Neuronal stem cell (in vitro differentiated cells): Measurements from ENCODE around the gene MTA3.

Experiments
- DNase-seq: peaks from one replicate; pipeline ENCODE4 v3.0.0-alpha.2; 2013; ENCODE audit warnings: low spot score
- H2AFZ ChIP-seq: one replicate; pipeline ENCODE4 v1.6.1; 2013; ENCODE audit warnings: mild to moderate bottlenecking, low read length, inconsistent platforms
- H2AK5ac ChIP-seq: 2 replicates; pipeline ENCODE4 v1.6.1; 2013; ENCODE audit warnings: low read depth, mild to moderate bottlenecking, inconsistent platforms, low read length, moderate library complexity, mixed read lengths
- H2BK120ac ChIP-seq: 2 replicates; pipeline ENCODE4 v1.6.1; 2013; ENCODE audit warnings: low read depth, mild to moderate bottlenecking, inconsistent platforms, low read length, moderate library complexity, mixed read lengths
- H2BK12ac ChIP-seq: one replicate; pipeline ENCODE4 v1.6.1; 2013; ENCODE audit warnings: low read length, inconsistent platforms
- H2BK15ac ChIP-seq: 2 replicates; pipeline ENCODE4 v1.6.1; 2013; ENCODE audit warnings: mild to moderate bottlenecking, low read length, inconsistent platforms, mixed read lengths
- H2BK5ac ChIP-seq: one replicate; pipeline ENCODE4 v1.6.1; 2013; ENCODE audit warnings: inconsistent platforms, mild to moderate bottlenecking, low read length, moderate library complexity
- H3K14ac ChIP-seq: one replicate; pipeline ENCODE4 v1.6.1; 2013; ENCODE audit warnings: low read length, inconsistent platforms
- H3K18ac ChIP-seq: 2 replicates; pipeline ENCODE4 v1.6.1; 2013; ENCODE audit warnings: low read length, inconsistent platforms
- H3K23ac ChIP-seq: 2 replicates; pipeline ENCODE4 v1.6.1; 2013; ENCODE audit warnings: low read depth, mild to moderate bottlenecking, mixed read lengths, low read length, inconsistent platforms; ENCODE audit not compliant: poor library complexity
- H3K27ac ChIP-seq: replicated peaks from 3 replicates; pipeline ENCODE4 v1.5.1; 2013; ENCODE audit warnings: low read length, inconsistent platforms
- H3K27me3 ChIP-seq, 3 experiments: 2 replicates each; pipeline ENCODE4 v1.6.1; 2013; ENCODE audit warnings: low read length in 3 of 3, mild to moderate bottlenecking in 2 of 3, inconsistent platforms in 1 of 3, low read depth in 1 of 3, mixed read lengths in 1 of 3, moderate library complexity in 1 of 3; ENCODE audit not compliant: control insufficient read depth in 3 of 3, insufficient read depth in 3 of 3
- H3K36me3 ChIP-seq, 2 donors: replicated peaks in 1 of 2; 2 replicates each; pipeline ENCODE4 v1.6.1; 2013; ENCODE audit warnings: low read length in 2 of 2; ENCODE audit not compliant: control insufficient read depth in 2 of 2, insufficient read depth in 2 of 2
- H3K4ac ChIP-seq: 2 replicates; pipeline ENCODE4 v1.6.1; 2013; ENCODE audit warnings: inconsistent platforms, mild to moderate bottlenecking, low read length, moderate library complexity
- H3K4me1 ChIP-seq, 2 donors: 1 replicate in 1 of 2; 2 replicates in 1 of 2; pipeline ENCODE4 v1.6.1; 2013; ENCODE audit warnings: low read length in 2 of 2, low read depth in 1 of 2; ENCODE audit not compliant: control insufficient read depth in 2 of 2, insufficient read depth in 1 of 2
- H3K4me2 ChIP-seq: one replicate; pipeline ENCODE4 v1.6.1; 2013; ENCODE audit warnings: mild to moderate bottlenecking, low read length, inconsistent platforms; ENCODE audit not compliant: insufficient read depth, poor library complexity, severe bottlenecking
- H3K4me3 ChIP-seq, 2 donors: 2 replicates each; pipeline ENCODE4 v1.5.1; 2013; ENCODE audit warnings: low read length in 2 of 2, mild to moderate bottlenecking in 2 of 2, inconsistent platforms in 1 of 2, moderate library complexity in 1 of 2
- H3K79me1 ChIP-seq: one replicate; pipeline ENCODE4 v1.6.1; 2013; ENCODE audit warnings: low read depth, mild to moderate bottlenecking, inconsistent platforms, low read length, moderate library complexity
- H3K9ac ChIP-seq: one replicate; pipeline ENCODE4 v1.6.1; 2013; ENCODE audit warnings: mild to moderate bottlenecking, low read depth, low read length, inconsistent platforms; ENCODE audit not compliant: poor library complexity
- H3K9me3 ChIP-seq, 2 donors: replicated peaks in 1 of 2; 2 replicates each; pipeline versions ENCODE3 to v1.6.1; 2013; ENCODE audit warnings: low read length in 2 of 2, mild to moderate bottlenecking in 2 of 2, inconsistent platforms in 1 of 2, low read depth in 1 of 2, mixed read lengths in 1 of 2, moderate library complexity in 1 of 2; ENCODE audit not compliant: control insufficient read depth in 2 of 2, insufficient read depth in 1 of 2
- H4K8ac ChIP-seq: one replicate; pipeline ENCODE4 v1.6.1; 2013; ENCODE audit warnings: low read depth, mild to moderate bottlenecking, inconsistent platforms, low read length, moderate library complexity
- H4K91ac ChIP-seq: one replicate; pipeline ENCODE4 v1.6.1; 2013; ENCODE audit warnings: low read length, low read depth, mild to moderate bottlenecking, inconsistent platforms; ENCODE audit not compliant: poor library complexity
- WGBS, 2 donors: extraction: QIAGEN DNeasy Blood & Tissue Kit; methylation state at CpG; one replicate each; pipeline ENCODE4 v1.1.7; 2013; ENCODE audit warnings: missing lambda C conversion rate in 2 of 2, mixed read lengths in 1 of 2; ENCODE audit not compliant: insufficient read length in 2 of 2, insufficient replicate concordance in 1 of 2; ENCODE audit errors: extremely low coverage in 2 of 2; 5-methylcytosine and 5-hydroxymethylcytosine counted together

Gene MTA3

DNA sequence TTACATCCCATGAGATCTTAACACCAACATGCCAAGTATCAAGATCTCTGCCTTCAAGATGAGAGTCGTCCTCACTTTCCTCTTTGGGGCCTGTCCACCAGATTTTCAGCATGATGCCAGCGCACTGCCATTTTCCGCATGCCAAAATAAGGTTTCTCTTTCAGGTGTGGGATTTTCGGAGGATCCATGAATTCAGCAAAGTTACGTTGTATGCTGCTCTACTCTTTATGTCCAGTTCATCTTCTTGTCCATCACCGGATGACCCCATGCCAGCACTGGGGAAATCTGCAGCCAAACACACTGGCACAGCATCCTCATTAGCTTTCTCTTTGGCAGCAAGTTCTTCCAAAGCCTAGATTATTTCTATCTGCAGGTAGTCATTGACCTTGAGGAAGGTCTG lies 228.8 kb downstream of the MTA3 start:
- Histone ChIP-seq H3K27me3 (no peaks in the 10 kb centered on the region), H3K9me3 (peaks cover 3 to 9% of the 10 kb centered on the region in 2 donors), H2BK12ac (no peak overlapping the region), H4K91ac (no peak overlapping the region), H2BK5ac (no peak overlapping the region), H3K18ac (no peak overlapping the region), H3K4me2 (no peak overlapping the region), H3K27ac (no peak overlapping the region), H3K4me3 (no peak overlapping the region), H2AFZ (no peak overlapping the region), H3K23ac (no peak overlapping the region), H3K14ac (no peak overlapping the region), H3K9ac (no peak overlapping the region), H3K4ac (no peak overlapping the region), H4K8ac (no peak overlapping the region), H3K4me1 (peaks cover 0 to 1% of the 10 kb centered on the region in 2 donors), H2AK5ac (no peak overlapping the region), H3K36me3 (no peaks in the 10 kb centered on the region), H2BK15ac (no peak overlapping the region), H2BK120ac (no peak overlapping the region), H3K79me1 (no peaks in the 10 kb centered on the region)
- no peak for DNase-seq
- no CpG with 5 or more reads among the region's 6 CpGs for WGBS, 2 donors

DNA sequence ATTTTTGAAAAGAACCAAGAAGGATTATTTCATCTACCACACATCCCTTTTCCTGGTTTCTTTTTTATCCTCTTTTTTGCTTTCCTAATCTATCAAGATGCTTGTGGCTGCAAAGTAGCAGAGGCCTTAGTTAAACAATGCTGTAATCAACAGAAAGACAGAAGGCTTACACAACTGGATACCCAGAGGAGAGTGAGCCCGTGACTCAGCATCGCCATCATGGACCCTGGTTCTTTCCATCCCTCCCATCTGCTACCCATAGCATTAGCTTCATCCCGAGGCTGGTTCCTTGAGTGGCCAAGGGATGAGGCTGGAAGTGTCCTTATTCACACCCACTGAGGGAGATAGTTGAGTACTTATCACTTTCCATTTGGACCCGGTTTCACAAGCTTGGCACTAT lies 231.4 kb downstream of the MTA3 start:
- Histone ChIP-seq H3K23ac (no peak overlapping the region), H3K4me3 (no peak overlapping the region), H3K18ac (no peak overlapping the region), H3K14ac (no peak overlapping the region), H3K9me3 (peaks cover 3 to 9% of the 10 kb centered on the region in 2 donors), H4K91ac (no peak overlapping the region), H2BK12ac (no peak overlapping the region), H3K27ac (no peak overlapping the region), H2BK120ac (no peak overlapping the region), H3K4ac (no peak overlapping the region), H3K4me1 (no peaks in the 10 kb centered on the region), H3K9ac (no peak overlapping the region), H3K27me3 (no peaks in the 10 kb centered on the region), H2AFZ (no peak overlapping the region), H3K4me2 (no peak overlapping the region), H4K8ac (no peak overlapping the region), H2BK5ac (no peak overlapping the region), H2AK5ac (no peak overlapping the region), H2BK15ac (no peak overlapping the region), H3K36me3 (no peaks in the 10 kb centered on the region), H3K79me1 (no peaks in the 10 kb centered on the region)
- DNase-seq: no peak
- no CpG with 5 or more reads among the region's 4 CpGs for WGBS, 2 donors

DNA sequence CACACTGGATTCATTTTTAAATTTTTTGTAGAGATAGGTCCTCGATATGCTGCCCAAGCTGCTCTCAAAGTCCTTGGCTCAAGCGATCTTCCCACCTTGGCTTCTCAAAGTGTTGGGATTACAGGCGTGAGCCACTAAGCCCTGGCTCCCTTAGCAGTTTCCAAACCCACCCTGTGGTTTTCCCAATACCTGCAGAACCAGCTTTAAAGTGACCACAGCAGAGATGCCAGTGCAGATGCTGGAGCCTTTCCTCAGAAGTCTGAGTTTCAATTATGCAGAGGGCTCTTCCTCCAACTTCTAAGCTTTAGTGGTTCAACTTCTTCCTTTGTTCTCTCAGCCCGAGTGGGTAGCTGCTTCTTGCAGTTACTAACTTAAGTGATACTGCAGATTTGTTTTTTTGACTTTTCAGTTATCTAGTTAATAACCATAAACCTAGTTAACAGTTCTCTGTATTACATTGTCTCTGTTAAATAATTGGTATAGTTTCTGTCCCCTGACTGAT lies 232.1 kb downstream of the MTA3 start:
- Histone ChIP-seq H3K4me1 (no peaks in the 10 kb centered on the region), H2BK12ac (no peak overlapping the region), H3K14ac (no peak overlapping the region), H2AFZ (no peak overlapping the region), H3K23ac (no peak overlapping the region), H2BK120ac (no peak overlapping the region), H4K8ac (no peak overlapping the region), H3K27me3 (no peaks in the 10 kb centered on the region), H3K9ac (no peak overlapping the region), H3K4ac (no peak overlapping the region), H3K27ac (no peak overlapping the region), H2AK5ac (no peak overlapping the region), H2BK5ac (no peak overlapping the region), H3K9me3 (peaks cover 3 to 9% of the 10 kb centered on the region in 2 donors), H2BK15ac (no peak overlapping the region), H4K91ac (no peak overlapping the region), H3K79me1 (no peaks in the 10 kb centered on the region), H3K4me2 (no peak overlapping the region), H3K36me3 (no peaks in the 10 kb centered on the region), H3K18ac (no peak overlapping the region), H3K4me3 (no peak overlapping the region)
- WGBS, 2 donors: no CpG with 5 or more reads among the region's 4 CpGs
- DNase-seq: no peak

DNA sequence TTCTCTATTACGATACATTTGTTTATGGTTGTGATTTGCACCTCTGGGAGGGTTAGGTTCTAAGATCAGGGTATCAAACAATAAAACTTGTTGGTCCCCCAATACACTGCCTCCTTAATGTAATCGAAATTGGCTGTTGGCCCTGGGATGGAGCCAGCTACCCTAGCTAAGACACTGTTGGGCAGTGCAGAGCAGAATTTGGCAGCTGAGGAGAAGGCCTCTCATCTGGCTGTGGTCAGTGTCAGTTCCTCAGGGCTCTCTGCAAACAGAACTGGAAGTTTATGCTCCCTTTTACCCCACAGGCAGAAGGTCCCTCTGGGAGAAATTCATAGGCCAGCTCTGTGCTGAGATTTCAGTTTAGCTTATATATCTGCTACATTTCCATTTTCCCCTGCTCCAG lies 232.5 kb downstream of the MTA3 start:
- Histone ChIP-seq H2BK120ac (no peak overlapping the region), H3K4me3 (no peak overlapping the region), H3K4me2 (no peak overlapping the region), H3K27me3 (no peaks in the 10 kb centered on the region), H2BK15ac (no peak overlapping the region), H2AK5ac (no peak overlapping the region), H3K23ac (no peak overlapping the region), H3K4me1 (no peaks in the 10 kb centered on the region), H3K79me1 (no peaks in the 10 kb centered on the region), H4K8ac (no peak overlapping the region), H3K14ac (no peak overlapping the region), H4K91ac (no peak overlapping the region), H3K36me3 (no peaks in the 10 kb centered on the region), H3K27ac (no peak overlapping the region), H3K4ac (no peak overlapping the region), H2AFZ (no peak overlapping the region), H2BK5ac (no peak overlapping the region), H3K9me3 (peaks cover 3 to 7% of the 10 kb centered on the region in 2 donors), H2BK12ac (no peak overlapping the region), H3K9ac (no peak overlapping the region), H3K18ac (no peak overlapping the region)
- no peak for DNase-seq
- no CpG with 5 or more reads among the region's 2 CpGs for WGBS, 2 donors
